GM18907 (cell line): ENCODE data around the gene AHDC1.
"Not testable (repeated sequence)": the region's sequence is repeated elsewhere in the genome, so short reads cannot be mapped to it uniquely, and the experiment has no call there.

Source experiments
- ATAC-seq: cut with Tn5 transposase; IDR thresholded peaks from one replicate; pipeline ENCODE4 v1.9.1; 2021; ENCODE audit warnings: mild to moderate bottlenecking, moderate library complexity; ENCODE audit not compliant: unreplicated experiment

AHDC1 gene

GRCh38 chr1:27519331-27520258 lies 84.3 kb downstream of the AHDC1 start:
- no peak for ATAC-seq

- ATAC-seq, result no peak
These were observed 85.1 kb downstream of the AHDC1 start for GRCh38 chr1:27518808-27519207.

GRCh38 chr1:27517907-27518718 lies 85.8 kb downstream of the AHDC1 start:
- no peak for ATAC-seq

GRCh38 chr1:27517301-27517700 lies 86.6 kb downstream of the AHDC1 start:
- no peak for ATAC-seq

GRCh38 chr1:27515626-27516025 lies 88.3 kb downstream of the AHDC1 start:
- no peak for ATAC-seq

- ATAC-seq, result no peak
These were observed 90.0 kb downstream of the AHDC1 start for GRCh38 chr1:27513958-27514357.

- ATAC-seq, result no peak
These were observed 90.4 kb downstream of the AHDC1 start for GRCh38 chr1:27513528-27513927.

- no peak for ATAC-seq
These were observed 94.5 kb downstream of the AHDC1 start for GRCh38 chr1:27509127-27510080.

- no peak for ATAC-seq
These were observed 95.8 kb downstream of the AHDC1 start for GRCh38 chr1:27507960-27508665.

- no peak for ATAC-seq
These were observed 97.2 kb downstream of the AHDC1 start for GRCh38 chr1:27506703-27507102.

- ATAC-seq, result no peak
These were observed 98.6 kb downstream of the AHDC1 start for GRCh38 chr1:27505420-27505680.

- ATAC-seq, result no peak
These were observed 99.1 kb downstream of the AHDC1 start for GRCh38 chr1:27504588-27505419.

GRCh38 chr1:27503844-27504587 lies 99.9 kb downstream of the AHDC1 start:
- ATAC-seq, result no peak

- ATAC-seq, result no peak
These were observed 100.9 kb downstream of the AHDC1 start for GRCh38 chr1:27503033-27503432.

- ATAC-seq, result not testable (repeated sequence)
These were observed 102.8 kb downstream of the AHDC1 start for GRCh38 chr1:27501159-27501558.

- no peak for ATAC-seq
These were observed 104.8 kb downstream of the AHDC1 start for GRCh38 chr1:27499142-27499541.

GRCh38 chr1:27496604-27497155 lies 107.3 kb downstream of the AHDC1 start:
- no peak for ATAC-seq

GRCh38 chr1:27492796-27493195 lies 111.1 kb downstream of the AHDC1 start:
- ATAC-seq, result no peak
